GM18951 (cell line): ENCODE data around the gene DDRGK1.
"Not testable (repeated sequence)": the region's sequence is repeated elsewhere in the genome, so short reads cannot be mapped to it uniquely, and the experiment has no call there.

Source experiments
- POLR2A ChIP-seq: IDR thresholded peaks from 4 replicates; pipeline ENCODE4 v1.6.1; 2011; ENCODE audit warnings: mild to moderate bottlenecking; ENCODE audit not compliant: insufficient read length, insufficient read depth; ENCODE audit errors: extremely low read depth
- in situ Hi-C: fragments of 300-500 bp; cut with MboI; formaldehyde crosslinking; loops from one replicate; pipeline ENCODE4 v1.12.0; 2022; ENCODE audit warnings: low sequenced_read_pairs, mixed read lengths, inconsistent platforms; ENCODE audit not compliant: unreplicated experiment

DDRGK1 gene

GRCh38 chr20:3165473-3166337 is 38.8 kb downstream of the DDRGK1 start:
- in situ Hi-C loops: no loop called here
- no peak for TF ChIP-seq POLR2A

GRCh38 chr20:3164763-3165410 is 39.6 kb downstream of the DDRGK1 start:
- in situ Hi-C loops: no loop called here

GRCh38 chr20:3164043-3164762 is 40.3 kb downstream of the DDRGK1 start:
- in situ Hi-C loops: no loop called here
- TF ChIP-seq POLR2A: no peak

More at GRCh38 chr20:3164763-3165410, 39.6 kb downstream of the DDRGK1 start:
- no peak for TF ChIP-seq POLR2A

GRCh38 chr20:3163099-3164042 is 41.1 kb downstream of the DDRGK1 start:
- in situ Hi-C loops: no loop called here
- TF ChIP-seq POLR2A: no peak

DNA sequence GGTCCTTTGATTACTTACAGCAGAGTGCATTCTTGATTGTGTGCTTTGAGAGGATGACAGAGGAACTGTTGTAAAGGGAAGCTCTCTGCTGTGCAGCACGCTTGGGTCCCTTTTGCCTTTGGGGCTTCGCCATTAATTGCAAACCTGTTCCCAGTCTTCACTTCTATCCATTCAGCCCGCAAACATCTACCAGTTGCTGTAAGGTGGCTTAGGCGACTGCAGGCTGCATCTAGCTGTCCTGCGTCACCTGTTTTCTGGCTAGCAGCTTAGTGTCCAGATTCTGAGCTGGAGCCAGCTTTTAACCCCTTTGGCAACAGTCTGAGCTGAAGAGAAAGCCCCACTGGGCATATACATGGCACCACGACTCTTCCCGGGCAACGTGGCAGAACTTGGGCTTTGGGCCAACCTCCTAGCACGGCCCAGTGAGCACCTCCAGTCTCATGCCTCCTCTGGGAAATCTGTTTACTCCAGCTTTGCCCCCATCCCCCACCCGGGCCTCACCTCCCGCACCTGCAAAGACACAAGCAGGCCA is 42.3 kb downstream of the DDRGK1 start:
- in situ Hi-C loops: no loop called here
- TF ChIP-seq POLR2A: no peak

DNA sequence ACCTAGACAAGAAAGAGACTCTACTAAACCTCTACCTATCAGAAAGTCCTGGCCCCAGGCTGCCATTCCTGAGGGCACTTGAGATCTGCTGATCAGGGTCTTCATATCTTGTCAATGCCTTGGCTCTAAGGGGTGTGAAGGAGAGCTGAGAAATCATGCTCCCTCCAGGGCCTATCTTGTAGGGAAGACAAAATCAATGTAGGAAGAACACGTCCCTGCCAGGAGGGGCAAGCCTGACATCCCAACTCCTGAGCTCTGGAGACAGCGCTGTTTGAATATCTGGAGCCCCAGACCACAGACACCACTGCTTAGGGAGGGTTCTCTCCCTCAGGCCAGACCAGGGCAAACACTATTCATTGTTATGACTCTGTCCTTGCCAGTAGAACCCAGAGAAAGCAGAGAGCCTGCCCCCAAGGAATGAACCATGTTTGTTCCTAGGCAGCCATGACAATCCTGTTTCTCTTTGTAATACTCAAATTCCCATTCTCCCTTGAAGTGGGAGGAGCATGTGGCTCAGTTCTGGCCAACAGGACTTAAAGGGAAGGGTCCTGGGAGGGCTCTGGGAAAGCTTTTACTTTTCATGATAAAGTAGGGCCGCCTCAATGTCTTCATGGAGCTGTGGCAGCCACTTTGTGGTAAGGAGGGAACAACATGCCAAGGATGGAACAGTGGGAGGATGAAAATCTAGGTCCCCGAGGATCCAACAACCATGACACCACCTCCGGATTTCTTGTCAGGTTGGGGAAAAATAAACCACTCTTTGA is 43.0 kb downstream of the DDRGK1 start:
- TF ChIP-seq POLR2A: no peak

GRCh38 chr20:3160418-3160817 is 44.1 kb downstream of the DDRGK1 start:
- TF ChIP-seq POLR2A: no peak
- in situ Hi-C loops: no loop called here

More for the DNA sequence above, 43.0 kb downstream of the DDRGK1 start:
- in situ Hi-C loops: no loop called here

DNA sequence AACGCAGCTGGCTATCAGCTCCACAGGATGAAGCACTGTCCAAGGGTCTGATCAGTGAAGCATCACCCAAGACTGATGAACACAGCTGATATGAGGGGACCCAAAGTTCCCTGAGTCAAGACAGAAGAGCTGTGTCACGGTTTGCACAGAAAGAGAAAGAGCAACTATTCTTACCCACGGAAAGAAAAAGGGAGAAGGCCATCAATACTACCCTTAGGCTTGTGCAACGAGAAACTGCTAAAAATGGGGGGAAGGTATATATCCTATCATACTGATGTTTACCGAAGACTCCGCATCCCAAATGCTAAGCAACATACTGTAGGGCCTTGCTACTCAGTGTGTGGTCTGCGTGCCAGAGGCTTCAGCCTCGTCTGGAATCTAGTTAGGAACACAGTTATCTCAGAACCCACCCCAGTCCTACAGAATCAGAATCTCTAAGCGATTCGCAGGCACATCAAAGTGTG is 45.5 kb downstream of the DDRGK1 start:
- TF ChIP-seq POLR2A: no peak
- in situ Hi-C loops: no loop called here

GRCh38 chr20:3157817-3158216 is 46.7 kb downstream of the DDRGK1 start:
- in situ Hi-C loops: no loop called here
- TF ChIP-seq POLR2A: no peak

DNA sequence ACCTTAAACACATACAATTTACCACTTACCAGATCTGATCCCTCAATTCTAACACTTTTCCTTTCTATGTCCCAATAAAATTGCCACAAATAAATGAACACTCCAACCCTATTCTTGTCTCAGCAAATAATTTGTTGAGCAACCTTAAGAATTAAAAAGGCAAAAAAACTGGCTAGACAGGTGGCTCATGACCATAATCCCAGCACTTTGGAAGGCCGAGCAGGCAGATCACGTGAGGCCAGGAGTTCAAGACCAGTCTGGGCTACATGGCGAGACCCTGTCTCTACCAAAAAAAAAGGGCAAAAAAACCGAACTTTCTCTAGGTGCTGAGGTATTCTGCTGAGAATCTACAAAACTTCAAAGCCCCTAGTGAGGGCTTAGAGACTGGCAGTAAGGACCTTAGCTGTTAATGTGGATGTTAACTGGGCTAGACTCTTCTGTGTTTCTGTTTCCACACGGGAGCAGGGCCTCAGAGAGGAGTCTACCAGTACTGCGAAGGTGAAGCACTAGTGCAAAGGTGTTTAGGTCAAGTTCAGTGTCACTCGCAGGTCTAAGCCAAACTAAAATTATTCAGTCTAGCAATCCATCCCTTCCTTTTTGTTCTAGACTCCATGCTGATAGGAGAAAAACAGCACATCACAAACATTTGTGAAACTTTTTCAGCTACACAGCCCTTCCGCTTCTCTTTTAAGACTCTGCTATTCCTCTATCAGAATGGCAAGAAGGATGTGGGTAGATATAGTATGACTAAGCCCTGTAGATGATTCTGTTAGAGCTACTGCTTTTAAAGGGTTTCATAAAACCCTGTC is 47.5 kb downstream of the DDRGK1 start:
- in situ Hi-C loops: no loop called here
- TF ChIP-seq POLR2A: no peak

DNA sequence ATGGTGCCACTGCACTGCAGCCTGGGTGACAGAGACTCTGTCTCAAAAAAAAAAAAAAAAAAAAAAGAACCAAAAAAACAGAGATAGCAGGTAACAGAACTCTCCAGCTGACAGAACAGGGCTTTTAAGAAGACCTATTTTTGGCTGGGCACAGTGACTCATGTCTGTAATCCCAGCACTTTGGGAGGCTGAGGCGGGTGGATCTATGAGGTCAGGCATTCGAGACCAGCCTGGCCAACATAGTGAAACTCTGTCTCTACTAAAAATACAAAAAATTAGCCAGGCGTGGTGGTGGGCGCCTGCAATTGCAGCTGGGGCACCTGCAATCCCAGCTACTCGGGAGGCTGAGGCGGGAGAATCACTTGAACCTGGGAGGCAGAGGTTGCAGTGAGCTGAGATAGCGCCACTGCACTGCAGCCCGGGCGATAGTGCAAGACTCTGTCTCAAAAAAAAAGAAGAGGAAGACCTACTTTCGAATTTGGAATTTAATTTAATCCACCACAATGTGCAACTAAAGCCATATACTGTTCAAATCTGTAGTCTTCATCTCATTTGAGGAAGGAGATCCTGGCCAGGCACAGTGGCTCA is 52.3 kb downstream of the DDRGK1 start:
- in situ Hi-C loops: not testable (repeated sequence)
